Kidney glomerular epithelial cell (primary cell): Measurements from ENCODE around the gene SCAF4.
"Not testable (repeated sequence)": the region's sequence is repeated elsewhere in the genome, so short reads cannot be mapped to it uniquely, and the experiment has no call there.

Experiments used
- DNase-seq: peaks from one replicate; lab custom pipeline; 2025; lab: John Stamatoyannopoulos, UW

SCAF4 gene

DNA sequence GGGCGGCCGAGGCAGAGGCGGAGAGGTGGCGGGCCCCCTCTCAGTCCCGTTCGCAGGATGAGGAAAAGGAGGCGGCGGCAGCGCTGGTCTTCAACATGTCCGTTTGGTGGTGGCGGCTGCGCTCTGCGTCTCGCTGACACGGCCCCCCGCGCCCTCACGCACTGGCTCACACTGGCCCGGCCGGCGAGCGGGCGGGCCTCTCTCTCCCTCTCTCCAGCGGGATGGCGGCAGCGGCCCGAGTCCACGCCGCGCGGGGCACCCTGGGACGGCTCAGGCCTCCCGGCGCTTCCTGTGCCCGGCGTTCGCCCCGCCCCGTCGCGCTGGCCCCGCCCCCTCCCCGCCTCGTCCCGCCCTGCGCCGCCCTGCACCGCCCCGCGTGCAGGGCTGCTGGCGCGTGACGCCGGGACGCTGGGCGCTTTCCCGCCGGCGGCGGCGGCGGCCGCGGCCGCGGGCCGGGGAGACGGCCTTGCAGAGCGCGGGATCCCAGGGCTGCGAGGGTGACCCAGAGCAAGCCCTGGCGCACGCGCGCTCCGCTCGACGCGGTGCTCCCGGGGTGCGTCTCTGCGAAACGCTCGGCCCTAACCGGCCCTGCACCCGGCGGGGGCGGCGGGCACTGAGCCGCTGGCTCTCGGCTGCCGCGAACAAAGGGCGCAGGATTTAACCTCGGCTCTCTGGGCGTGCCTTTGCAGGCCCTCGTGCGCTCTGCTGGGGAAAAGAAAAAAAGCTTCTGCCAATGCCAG lies at the start of gene SCAF4:
SCAF4 (minus strand) TSS at position 262 of the 740 bp plus-strand sequence. CDS start 426 bp downstream, outside the sequence.
- DNase-seq = peak; percentile 62

GRCh38 chr21:31780944-31781343 lies 49.0 kb upstream of the SCAF4 start:
- DNase-seq = no peak

DNA sequence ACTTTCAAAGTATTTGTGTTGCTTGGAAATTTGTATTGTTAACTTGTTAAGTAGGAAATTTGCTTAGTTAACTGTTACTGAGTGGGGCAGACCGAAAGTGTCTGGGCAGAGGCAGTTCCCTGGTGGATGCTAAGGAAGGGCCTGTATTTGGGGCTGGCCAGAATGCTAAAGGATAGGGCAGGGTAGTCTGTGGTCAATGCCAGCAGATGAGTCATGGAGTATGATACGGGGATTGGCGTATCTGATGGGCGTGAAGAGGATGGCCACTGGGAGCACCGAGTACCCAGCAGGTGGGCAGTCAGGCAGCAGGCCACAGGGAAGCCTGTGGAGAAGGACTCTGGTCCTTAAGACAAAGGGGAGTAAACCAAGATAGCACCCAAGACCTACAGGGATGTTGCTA lies 46.6 kb upstream of the SCAF4 start:
- DNase-seq = no peak

- DNase-seq = no peak
Measured at GRCh38 chr21:31777857-31778256, 45.9 kb upstream of the SCAF4 start.

DNA sequence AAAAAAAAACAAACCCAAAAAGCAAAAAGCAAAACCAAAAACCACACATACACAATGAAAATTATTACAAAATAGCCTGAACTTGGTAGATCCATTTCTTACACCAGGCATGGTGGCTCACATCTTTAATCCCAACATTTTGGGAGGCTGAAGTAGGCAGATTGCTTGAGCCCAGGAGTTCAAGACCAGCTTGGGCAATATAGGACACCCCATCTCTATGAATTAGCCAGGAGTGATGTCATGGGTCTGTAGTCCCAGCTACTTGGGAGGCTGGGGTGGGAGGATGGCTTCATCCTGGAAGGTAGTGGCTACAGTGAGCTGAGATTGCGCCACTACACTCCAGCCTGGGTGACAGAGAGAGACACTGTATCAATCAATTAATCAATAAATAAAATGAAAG lies 42.1 kb upstream of the SCAF4 start:
- no peak for DNase-seq

DNA sequence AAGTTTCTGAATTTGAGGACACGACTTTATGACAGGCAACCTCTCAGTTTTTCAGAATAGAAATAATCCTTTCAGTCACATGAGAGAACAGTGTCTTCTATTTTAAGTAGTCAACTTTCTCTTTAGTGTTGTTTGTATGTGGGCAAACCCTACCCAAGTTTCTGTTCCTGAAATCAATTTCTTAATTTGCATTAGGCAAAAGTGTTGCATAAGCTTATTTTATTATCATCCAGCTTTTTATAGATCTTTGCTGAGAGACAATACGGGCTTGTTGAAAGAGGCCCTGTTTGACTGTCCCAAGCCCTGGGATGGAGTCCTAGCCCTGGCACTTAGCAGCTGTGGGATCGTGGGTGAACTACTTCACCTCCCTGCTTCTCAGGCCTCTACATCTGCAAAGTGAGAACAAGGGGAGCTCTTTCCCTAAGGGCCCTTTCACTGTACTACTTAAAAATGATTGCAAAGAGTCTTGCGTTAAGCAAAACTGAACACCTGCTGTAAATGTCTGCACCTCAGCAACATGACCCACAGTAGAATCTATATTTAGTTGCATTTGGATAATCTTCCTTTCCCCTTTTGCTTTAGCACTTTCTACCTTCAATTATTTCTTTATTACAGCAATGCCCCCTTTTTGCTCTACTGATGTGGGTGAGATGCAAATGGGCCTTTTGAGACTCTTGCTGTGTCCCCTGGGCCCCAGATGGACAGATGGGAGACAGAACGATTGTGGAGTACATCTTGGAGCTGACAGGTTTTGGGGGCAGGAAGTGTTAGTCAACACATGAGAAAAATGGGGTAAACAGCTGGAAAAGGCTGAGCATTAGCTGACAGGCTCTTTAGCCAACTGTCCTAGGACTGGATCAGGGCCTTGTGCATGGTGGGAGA lies 41.0 kb upstream of the SCAF4 start:
- no peak for DNase-seq

GRCh38 chr21:31771685-31772084 lies 39.8 kb upstream of the SCAF4 start:
- no peak for DNase-seq

GRCh38 chr21:31768710-31769109 lies 36.8 kb upstream of the SCAF4 start:
- no peak for DNase-seq

DNA sequence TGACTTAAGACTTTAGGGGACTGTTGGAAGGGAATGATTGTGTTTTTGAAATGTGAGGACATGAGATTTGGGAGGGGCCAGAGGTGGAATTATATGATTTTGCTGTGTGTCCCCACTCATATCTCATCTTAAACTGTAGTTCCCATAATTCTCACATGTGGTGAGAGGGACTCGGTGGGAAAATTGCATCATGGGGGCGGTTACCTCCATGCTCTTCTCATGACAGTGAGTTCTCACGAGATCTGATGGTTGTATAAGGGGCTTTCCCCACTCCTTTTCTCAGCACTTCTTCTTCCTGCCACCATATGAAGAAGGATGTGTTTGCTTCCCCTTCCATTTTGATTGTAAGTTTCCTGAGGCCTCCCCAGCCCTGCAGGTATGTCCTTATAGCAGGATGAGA lies 35.0 kb upstream of the SCAF4 start:
- no peak for DNase-seq

DNA sequence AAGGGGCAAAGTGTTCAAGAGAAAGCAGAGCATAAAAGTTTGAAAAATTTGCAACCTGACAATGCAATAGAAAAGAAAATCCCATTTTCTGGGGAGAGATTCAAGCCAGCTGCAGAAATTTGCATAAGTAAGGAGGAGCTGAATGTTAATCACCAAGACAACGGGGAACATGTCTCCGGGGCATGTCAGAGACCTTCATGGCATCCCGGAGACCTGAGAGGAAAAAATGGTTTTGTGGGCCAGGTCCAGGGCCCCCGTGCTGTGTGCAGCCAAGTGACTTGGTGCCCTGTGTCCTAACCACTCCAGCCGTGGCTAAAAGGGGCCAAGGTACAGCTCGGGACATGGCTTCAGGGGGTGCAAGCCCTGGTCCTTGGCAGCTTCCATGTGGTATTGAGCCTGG lies 33.9 kb upstream of the SCAF4 start:
- not testable (repeated sequence) for DNase-seq

- DNase-seq = no peak
Measured at GRCh38 chr21:31760931-31761330, 29.0 kb upstream of the SCAF4 start.

DNA sequence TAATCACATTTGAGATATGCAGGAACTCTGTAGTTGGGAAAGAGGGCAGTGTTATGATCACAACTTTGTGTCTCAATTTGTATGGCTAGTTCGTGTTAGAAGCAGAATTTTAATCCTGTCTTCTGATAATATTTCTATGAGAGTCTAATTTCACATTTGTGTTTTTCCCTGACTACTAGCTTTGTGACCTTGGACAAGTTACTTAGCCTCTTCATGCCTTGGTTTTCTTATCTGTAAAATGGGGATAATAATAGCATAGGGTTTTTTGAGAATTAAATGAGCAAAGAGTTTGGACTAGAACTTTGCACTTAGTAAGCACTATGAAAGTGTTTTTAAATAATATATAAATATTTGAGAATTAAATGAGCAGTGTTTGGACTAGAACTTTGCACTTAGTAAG lies 24.9 kb upstream of the SCAF4 start:
- DNase-seq = no peak

- no peak for DNase-seq
Measured at GRCh38 chr21:31755027-31755426, 23.1 kb upstream of the SCAF4 start.

- no peak for DNase-seq
Measured at GRCh38 chr21:31754708-31754960, 22.7 kb upstream of the SCAF4 start.

DNA sequence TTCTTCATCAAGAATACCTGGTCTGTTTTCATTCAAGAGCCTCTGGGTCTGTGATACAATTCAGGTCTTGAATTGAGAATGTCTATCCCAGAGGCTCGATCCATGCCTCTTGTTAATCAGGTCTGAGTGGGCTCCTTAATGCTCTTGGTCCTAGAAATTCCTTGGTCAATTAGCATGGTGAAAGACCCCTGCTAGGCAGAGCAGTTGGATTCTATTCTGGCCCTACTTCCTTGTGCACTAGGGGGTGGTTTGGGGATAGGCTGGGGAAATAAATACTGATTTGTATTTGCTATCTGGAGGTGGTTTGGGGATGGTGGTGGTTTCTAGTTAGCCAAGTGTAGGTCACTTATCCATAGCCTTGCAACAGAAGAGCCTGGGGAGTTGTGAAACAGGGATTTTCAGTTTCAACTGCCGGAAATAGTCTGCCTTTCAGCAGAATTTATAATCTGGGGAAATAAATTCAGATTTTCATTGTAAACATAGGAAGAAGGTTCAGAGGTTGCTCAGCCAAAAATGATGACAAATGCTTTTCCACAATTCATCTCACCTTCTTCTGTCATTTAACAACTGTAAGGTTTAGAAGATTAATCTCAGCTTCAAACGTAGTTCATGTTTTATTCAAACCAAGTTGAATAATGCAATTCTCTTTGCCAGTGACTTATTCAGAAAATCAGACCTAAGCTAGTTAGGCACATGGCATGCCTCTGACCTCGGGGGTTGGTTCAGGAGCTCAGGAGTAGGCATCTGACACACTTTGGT lies 22.2 kb upstream of the SCAF4 start:
- no peak for DNase-seq

GRCh38 chr21:31752967-31753366 lies 21.0 kb upstream of the SCAF4 start:
- DNase-seq = no peak

DNA sequence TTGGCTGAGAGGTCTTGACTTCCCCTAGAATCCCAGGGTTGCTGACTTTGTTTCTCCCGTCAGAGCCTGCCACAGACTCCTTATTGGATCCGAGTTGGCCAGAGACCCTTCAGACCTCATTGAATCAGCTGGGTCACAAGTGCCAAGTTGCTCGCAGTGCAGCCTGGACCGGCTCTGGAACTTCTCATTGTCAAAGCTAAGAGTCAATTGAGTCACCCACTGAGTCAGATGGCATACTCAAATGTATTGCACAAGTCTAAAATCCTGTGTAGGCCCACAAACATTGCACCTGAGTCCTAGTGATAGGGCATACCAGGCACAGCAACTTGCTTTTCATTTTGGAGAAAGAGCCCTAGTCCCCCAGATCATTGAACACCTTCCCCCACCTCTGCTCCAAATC lies 20.4 kb upstream of the SCAF4 start:
- no peak for DNase-seq

- DNase-seq = no peak
Measured at GRCh38 chr21:31750843-31751242, 18.9 kb upstream of the SCAF4 start.

- no peak for DNase-seq
Measured at GRCh38 chr21:31744182-31744800, 12.4 kb upstream of the SCAF4 start.

GRCh38 chr21:31743712-31744111 lies 11.8 kb upstream of the SCAF4 start:
- DNase-seq = no peak

GRCh38 chr21:31741116-31741515 lies 9.2 kb upstream of the SCAF4 start:
- no peak for DNase-seq
